NCI-H1092 treated with DMSO at 0.1 percent for 48 hours (cell line): ENCODE results near the gene AFG3L2.

Source experiments
- DNase-seq: peaks from one replicate; lab custom pipeline; 2025; lab: John Stamatoyannopoulos, UW

The AFG3L2 gene

GRCh38 chr18:12359515-12359927 lies 17.5 kb downstream of the AFG3L2 start:
- no peak for DNase-seq

- no peak for DNase-seq
Observed at GRCh38 chr18:12352188-12352587, 24.8 kb downstream of the AFG3L2 start.

- no peak for DNase-seq
Observed at GRCh38 chr18:12347895-12348294, 29.1 kb downstream of the AFG3L2 start.

- DNase-seq = no peak
Observed at GRCh38 chr18:12346240-12346565, 30.8 kb downstream of the AFG3L2 start.

- DNase-seq = no peak
Observed at GRCh38 chr18:12345491-12346239, 31.4 kb downstream of the AFG3L2 start.

GRCh38 chr18:12342661-12343060 lies 34.4 kb downstream of the AFG3L2 start:
- no peak for DNase-seq

GRCh38 chr18:12340945-12341660 lies 35.9 kb downstream of the AFG3L2 start:
- DNase-seq = no peak

- no peak for DNase-seq
Observed at GRCh38 chr18:12338382-12338781, 38.6 kb downstream of the AFG3L2 start.

GRCh38 chr18:12336887-12337286 lies 40.1 kb downstream of the AFG3L2 start:
- no peak for DNase-seq

- no peak for DNase-seq
Observed at GRCh38 chr18:12336171-12336613, 40.8 kb downstream of the AFG3L2 start.

- DNase-seq = no peak
Observed at GRCh38 chr18:12335503-12335902, 41.5 kb downstream of the AFG3L2 start.

- DNase-seq = no peak
Observed at GRCh38 chr18:12334863-12335262, 42.2 kb downstream of the AFG3L2 start.

- DNase-seq = no peak
Observed at GRCh38 chr18:12334366-12334808, 42.6 kb downstream of the AFG3L2 start.

- no peak for DNase-seq
Observed at GRCh38 chr18:12333506-12334290, 43.3 kb downstream of the AFG3L2 start.

GRCh38 chr18:12330766-12331165 lies 46.3 kb downstream of the AFG3L2 start:
- DNase-seq = no peak

GRCh38 chr18:12329125-12329698 lies 47.8 kb downstream of the AFG3L2 start:
- no peak for DNase-seq

GRCh38 chr18:12328179-12328823 lies 48.7 kb downstream of the AFG3L2 start:
- no peak for DNase-seq

GRCh38 chr18:12327510-12328178 lies 49.4 kb downstream of the AFG3L2 start:
- peak; percentile 11 for DNase-seq

GRCh38 chr18:12326711-12327460 lies 50.1 kb downstream of the AFG3L2 start:
- DNase-seq = no peak

- DNase-seq = no peak
Observed at GRCh38 chr18:12325726-12326245, 51.2 kb downstream of the AFG3L2 start.
